Upper lobe of left lung (tissue), 6 donors: ENCODE measurements around the gene GALNT18. TPM values are rescaled to one million over a fixed set of nuclear protein-coding genes. Genes with fewer than 3 reads are reported as not detected.

ENCODE experiments used
- ATAC-seq, 2 donors: fragments of 200-7000 bp; cut with Tn5 transposase; one replicate each; pipeline ENCODE4 v1.9.1; 2022; ENCODE audit warnings: mild to moderate bottlenecking in 2 of 2, moderate library complexity in 2 of 2; ENCODE audit not compliant: low FRiP score in 2 of 2
- DNase-seq, 2 donors: peaks; one replicate each; pipeline ENCODE4 v3.0.0-alpha.2; 2019 to 2020
- H3K27ac ChIP-seq, 4 donors: fragments of 200-600 bp; sonication (generic); one replicate each; pipeline ENCODE4 v1.5.1; 2016 to 2019
- H3K27me3 ChIP-seq, 4 donors: fragments of 200-600 bp; sonication (generic); one replicate each; pipeline ENCODE4 v1.5.1; 2017 to 2019
- H3K36me3 ChIP-seq, 4 donors: fragments of 200-600 bp; sonication (generic); one replicate each; pipeline ENCODE4 v1.5.1; 2016 to 2019
- H3K4me1 ChIP-seq, 4 donors: fragments of 200-600 bp; sonication (generic); one replicate each; pipeline ENCODE4 v1.5.1; 2018 to 2019
- H3K4me3 ChIP-seq, 4 donors: fragments of 200-600 bp; sonication (generic); one replicate each; pipeline ENCODE4 v1.5.1; 2017 to 2019; ENCODE audit warnings: mild to moderate bottlenecking in 2 of 4, moderate library complexity in 1 of 4
- H3K9me3 ChIP-seq, 4 donors: fragments of 200-600 bp; sonication (generic); one replicate each; pipeline ENCODE4 v1.5.1; 2018 to 2019
- CTCF ChIP-seq, 6 experiments: fragments of 450-650 bp in 4 of 6; fragments of 200-600 bp in 2 of 6; sonication (generic) in 2 of 6; IDR thresholded peaks; one replicate each; pipeline ENCODE4 v1.5.1; 2016 to 2019; ENCODE audit warnings: antibody characterized with exemption in 6 of 6
- EP300 ChIP-seq, 4 donors: sonication (generic); formaldehyde crosslinking; IDR thresholded peaks; one replicate each; pipeline ENCODE4 v1.5.1; 2017; ENCODE audit warnings: antibody characterized with exemption in 4 of 4, control low read depth in 2 of 4
- POLR2A ChIP-seq, 4 donors: fragments of 450-650 bp; IDR thresholded peaks; one replicate each; pipeline ENCODE4 v1.5.1; 2016 to 2017; ENCODE audit warnings: antibody characterized with exemption in 4 of 4, mild to moderate bottlenecking in 2 of 4
- POLR2AphosphoS5 ChIP-seq, 2 donors: sonication (generic); formaldehyde crosslinking; IDR thresholded peaks; one replicate each; pipeline ENCODE4 v1.5.1; 2017; ENCODE audit warnings: antibody characterized with exemption in 2 of 2
- WGBS, 2 donors: methylation state at CpG; one replicate each; pipeline ENCODE4 v1.1.5; 2017 to 2018; 5-methylcytosine and 5-hydroxymethylcytosine counted together
- total RNA-seq, 6 donors: library from RNA; depleted of rRNA in 4 of 6; stranded (reverse); fragments of >200 nt in 4 of 6; gene quantifications; one replicate each; pipeline versions ENCODE4 v1.1.0 to v1.2.1, GENCODE V29; 2016 to 2021
- donor health status: DM: no; HTN: no; CAD: no; lungs with moderate emphysema.
- donor health status: DM: no; HTN: yes; CAD: no; lungs with severe emphysema.

The GALNT18 gene
- total RNA-seq, 6 donors from 2014 or later = 48.2 to 115 (median 61.8) TPM

- Histone ChIP-seq H3K4me3 (no peak overlapping the region), H3K9me3 (no peaks in the 10 kb centered on the region), H3K27ac (no peak overlapping the region), H3K36me3 (no peaks in the 10 kb centered on the region), H3K27me3 (no peaks in the 10 kb centered on the region), H3K4me1 (peaks cover 0 to 8% (median 5%) of the 10 kb centered on the region in 4 donors)
- no peak for DNase-seq
- ATAC-seq = no peak
- TF ChIP-seq EP300 (IDR thresholded peaks at IDR 0.05) (no peak), CTCF (IDR thresholded peaks at IDR 0.05) (no peak), POLR2A (IDR thresholded peaks at IDR 0.05) (no peak), POLR2AphosphoS5 (IDR thresholded peaks at IDR 0.05) (no peak)
- 89 to 91% methylated on average over 4 of the region's 4 CpGs for WGBS, 2 donors
Observed at GRCh38 chr11:11481371-11481770, 140.4 kb downstream of the GALNT18 start.

GRCh38 chr11:11480971-11481370 lies 140.8 kb downstream of the GALNT18 start:
- Histone ChIP-seq H3K4me3 (no peak overlapping the region), H3K9me3 (no peaks in the 10 kb centered on the region), H3K36me3 (no peaks in the 10 kb centered on the region), H3K4me1 (peaks cover 0 to 8% (median 4%) of the 10 kb centered on the region in 4 donors), H3K27ac (no peak overlapping the region), H3K27me3 (no peaks in the 10 kb centered on the region)
- ATAC-seq (no peak), DNase-seq (no peak)
- WGBS, 2 donors = 67 to 83% methylated on average over 2 of the region's 3 CpGs
- TF ChIP-seq POLR2A (IDR thresholded peaks at IDR 0.05) (no peak), EP300 (IDR thresholded peaks at IDR 0.05) (no peak), CTCF (IDR thresholded peaks at IDR 0.05) (no peak), POLR2AphosphoS5 (IDR thresholded peaks at IDR 0.05) (no peak)

GRCh38 chr11:11478687-11479086 lies 143.1 kb downstream of the GALNT18 start:
- H3K27me3 ChIP-seq = no peaks in the 10 kb centered on the region
- H3K9me3 ChIP-seq = no peaks in the 10 kb centered on the region
- no peak overlapping the region for H3K4me3 ChIP-seq
- 87 to 91% methylated on average over 10 of the region's 12 CpGs for WGBS, 2 donors
- H3K4me1 ChIP-seq = peaks cover 0 to 8% (median 3%) of the 10 kb centered on the region in 4 donors
- no peak overlapping the region for H3K27ac ChIP-seq
- no peak for ATAC-seq
- TF ChIP-seq CTCF (IDR thresholded peaks at IDR 0.05) = no peak
- no peak for TF ChIP-seq POLR2AphosphoS5 (IDR thresholded peaks at IDR 0.05)
- TF ChIP-seq POLR2A (IDR thresholded peaks at IDR 0.05) = no peak
- no peak for TF ChIP-seq EP300 (IDR thresholded peaks at IDR 0.05)
- H3K36me3 ChIP-seq = no peaks in the 10 kb centered on the region
- DNase-seq = no peak

- Histone ChIP-seq H3K36me3 (no peaks in the 10 kb centered on the region), H3K27ac (no peak overlapping the region), H3K4me1 (peaks cover 0 to 8% (median 3%) of the 10 kb centered on the region in 4 donors), H3K27me3 (no peaks in the 10 kb centered on the region), H3K4me3 (no peak overlapping the region), H3K9me3 (no peaks in the 10 kb centered on the region)
- 62 to 71% methylated on average over 2 of the region's 2 CpGs for WGBS, 2 donors
- DNase-seq = no peak
- ATAC-seq = no peak
- TF ChIP-seq POLR2AphosphoS5 (IDR thresholded peaks at IDR 0.05) = no peak
- TF ChIP-seq POLR2A (IDR thresholded peaks at IDR 0.05) = no peak
- no peak for TF ChIP-seq EP300 (IDR thresholded peaks at IDR 0.05)
- no peak for TF ChIP-seq CTCF (IDR thresholded peaks at IDR 0.05)
Observed at GRCh38 chr11:11477695-11478420, 143.9 kb downstream of the GALNT18 start.
